Measurements from ENCODE around the gene ZBTB9.

ZBTB9 gene

GRCh38 chr6:33450434-33450833 is 3.9 kb upstream of the ZBTB9 start:
- DNase-seq (ENCODE audit: low spot score), result no peak
- in situ Hi-C loops (cut with MboI; ENCODE audit: low pct_unique_long_range_greater_than_20kb, low sequenced_read_pairs, unreplicated experiment), result no loop called here
- TF ChIP-seq CTCF (IDR thresholded peaks at IDR 0.05; ENCODE audit: extremely low read depth, insufficient read depth, missing control alignments), result no peak

- no peak for TF ChIP-seq CTCF (IDR thresholded peaks at IDR 0.05; ENCODE audit: extremely low read depth, insufficient read depth, missing control alignments)
- in situ Hi-C loops (cut with MboI; ENCODE audit: low pct_unique_long_range_greater_than_20kb, low sequenced_read_pairs, unreplicated experiment), result no loop called here
- no peak for DNase-seq (ENCODE audit: low spot score)
These were observed 2.8 kb upstream of the ZBTB9 start for GRCh38 chr6:33451606-33452005.

- no peak for TF ChIP-seq CTCF (IDR thresholded peaks at IDR 0.05; ENCODE audit: extremely low read depth, insufficient read depth, missing control alignments)
- in situ Hi-C loops (cut with MboI; ENCODE audit: low pct_unique_long_range_greater_than_20kb, low sequenced_read_pairs, unreplicated experiment), result no loop called here
- DNase-seq (ENCODE audit: low spot score), result peak; percentile 18
These were observed 1.9 kb upstream of the ZBTB9 start for GRCh38 chr6:33452496-33452895.

- DNase-seq (ENCODE audit: low spot score), result peak; percentile 51
- no peak for TF ChIP-seq CTCF (IDR thresholded peaks at IDR 0.05; ENCODE audit: extremely low read depth, insufficient read depth, missing control alignments)
- in situ Hi-C loops (cut with MboI; ENCODE audit: low pct_unique_long_range_greater_than_20kb, low sequenced_read_pairs, unreplicated experiment), result no loop called here
These were observed 875 bp upstream of the ZBTB9 start for GRCh38 chr6:33453393-33454008.

GRCh38 chr6:33455051-33455450 is 675 bp downstream of the ZBTB9 start:
- DNase-seq (ENCODE audit: low spot score), result peak; percentile 8
- in situ Hi-C loops (cut with MboI; ENCODE audit: low pct_unique_long_range_greater_than_20kb, low sequenced_read_pairs, unreplicated experiment), result no loop called here

GRCh38 chr6:33456156-33456555 is 1.8 kb downstream of the ZBTB9 start:
- in situ Hi-C loops (cut with MboI; ENCODE audit: low pct_unique_long_range_greater_than_20kb, low sequenced_read_pairs, unreplicated experiment), result no loop called here

More at GRCh38 chr6:33455051-33455450, 675 bp downstream of the ZBTB9 start:
- no peak for TF ChIP-seq CTCF (IDR thresholded peaks at IDR 0.05; ENCODE audit: extremely low read depth, insufficient read depth, missing control alignments)

More at GRCh38 chr6:33456156-33456555, 1.8 kb downstream of the ZBTB9 start:
- TF ChIP-seq CTCF (IDR thresholded peaks at IDR 0.05; ENCODE audit: extremely low read depth, insufficient read depth, missing control alignments), result no peak
- DNase-seq (ENCODE audit: low spot score), result no peak

Data from GM13977 (cell line).